DMS53 treated with DMSO at 0.1 percent for 48 hours (cell line): ENCODE results near the gene SLC31A1.
"Not testable (repeated sequence)": the region's sequence is repeated elsewhere in the genome, so short reads cannot be mapped to it uniquely, and the experiment has no call there.

Source experiments
- DNase-seq: peaks from one replicate; lab custom pipeline; 2025; ENCODE audit not compliant: unreplicated experiment; lab: John Stamatoyannopoulos, UW

SLC31A1 gene

GRCh38 chr9:113220467-113221002, 809 bp upstream of the SLC31A1 start:
- DNase-seq, result no peak

- DNase-seq, result no peak
These were observed 597 bp downstream of the SLC31A1 start for GRCh38 chr9:113221800-113222481.

GRCh38 chr9:113222482-113222841, 1.1 kb downstream of the SLC31A1 start:
- no peak for DNase-seq

DNA sequence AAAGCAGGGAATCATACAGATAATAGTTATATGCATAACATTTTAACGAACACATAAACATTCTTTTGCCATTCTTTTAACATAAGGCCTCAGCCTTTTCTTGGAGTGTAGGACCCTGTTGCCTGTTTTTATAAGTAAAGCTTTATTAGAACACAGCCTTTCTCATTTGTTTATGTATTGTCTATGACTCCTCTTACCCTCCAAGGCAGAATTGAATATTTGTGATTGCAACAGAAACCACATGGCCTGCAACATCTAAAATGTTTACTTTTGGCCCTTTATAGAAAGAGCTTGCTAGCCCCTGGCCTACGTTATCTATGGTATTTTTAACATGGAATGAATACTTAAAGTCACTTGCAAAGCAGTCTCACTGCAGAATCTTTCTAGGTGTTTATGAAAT, 2.6 kb downstream of the SLC31A1 start:
- DNase-seq, result no peak

DNA sequence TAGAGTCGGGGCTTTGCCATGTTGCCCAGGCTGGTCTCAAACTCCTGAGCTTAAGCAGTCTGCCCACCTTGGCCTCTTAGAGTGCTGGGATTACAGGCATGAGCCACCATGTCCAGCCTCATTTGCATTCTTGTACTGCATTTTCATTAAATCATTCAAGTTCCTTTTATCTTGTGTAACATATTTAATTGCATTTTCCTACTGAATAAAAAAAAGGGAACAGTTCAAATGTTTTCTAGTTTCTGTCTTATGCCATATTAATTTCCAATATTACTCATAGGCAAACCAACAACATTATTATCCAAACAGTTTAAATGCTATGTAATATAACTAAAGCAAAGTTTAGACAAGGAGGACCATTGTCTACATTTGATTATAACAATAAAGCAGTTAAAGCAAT, 6.1 kb downstream of the SLC31A1 start:
- no peak for DNase-seq

DNA sequence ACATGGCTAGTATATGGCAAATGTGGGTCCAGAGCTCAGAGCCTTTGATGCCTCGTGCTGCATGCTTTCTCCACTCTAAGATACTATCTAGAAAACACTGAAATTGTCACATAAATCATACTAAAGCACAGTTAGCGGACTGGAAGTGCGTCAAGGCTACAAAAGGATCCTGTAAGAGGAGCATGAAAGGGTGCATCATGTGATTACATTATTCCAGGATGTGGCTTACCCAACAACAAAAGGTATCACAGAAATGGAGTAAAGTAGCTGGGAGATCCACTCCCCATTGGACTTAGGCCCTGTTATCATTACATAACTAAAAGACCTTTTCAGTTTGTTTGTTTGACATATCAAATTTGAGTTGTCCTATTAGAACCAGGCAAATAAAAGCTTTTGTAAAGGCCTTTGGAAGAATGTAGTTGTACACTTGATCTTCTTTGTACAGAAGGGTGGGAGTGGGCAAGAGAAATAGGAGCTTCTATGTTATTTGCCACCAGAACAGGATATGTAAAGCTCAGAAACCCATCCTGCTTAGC, 6.9 kb downstream of the SLC31A1 start:
- DNase-seq, result no peak

DNA sequence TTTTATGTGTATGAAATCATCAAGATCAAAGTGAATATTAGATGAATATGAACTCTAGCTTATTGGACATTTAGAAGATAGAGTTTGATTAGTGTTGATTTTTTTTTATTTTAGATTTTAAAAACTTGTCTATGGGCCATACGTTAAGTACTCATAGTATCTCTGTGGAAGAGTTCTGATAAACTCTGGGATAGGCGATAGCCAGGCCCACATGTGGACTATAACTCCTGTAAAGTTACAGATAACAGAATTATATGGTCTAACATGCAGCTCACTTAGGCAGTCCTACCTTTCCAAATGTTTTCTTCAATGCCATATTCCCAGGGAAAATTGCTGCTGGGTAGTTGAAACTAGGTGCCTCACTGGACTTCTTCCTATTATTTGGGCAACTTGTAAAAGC, 10.4 kb downstream of the SLC31A1 start:
- no peak for DNase-seq

DNA sequence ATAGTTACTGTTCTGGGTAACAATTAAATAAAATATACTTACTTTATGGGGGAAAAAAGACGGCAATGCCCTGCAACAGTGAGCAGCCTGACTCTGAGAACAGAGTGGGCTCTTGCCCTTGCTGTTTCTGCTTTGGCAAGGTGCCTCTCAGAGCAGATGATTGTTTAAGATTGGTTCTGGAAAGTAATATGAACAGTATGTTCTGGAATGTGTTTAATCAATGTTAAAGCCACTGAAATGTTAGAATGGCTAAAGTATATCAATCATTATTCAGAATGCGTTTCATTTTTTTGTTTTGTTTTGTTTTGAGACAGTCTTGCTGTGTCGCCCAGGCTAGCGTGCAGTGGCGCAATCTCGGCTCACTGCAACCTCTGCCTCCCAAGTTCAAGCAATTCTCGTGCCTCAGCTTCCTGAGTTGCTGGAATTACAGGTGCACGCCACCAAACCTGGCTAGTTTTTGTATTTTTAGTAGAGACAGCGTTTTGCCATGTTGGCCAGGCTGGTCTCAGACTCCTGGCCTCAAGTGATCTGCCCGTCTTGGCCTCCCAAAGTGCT, 14.4 kb downstream of the SLC31A1 start:
- not testable (repeated sequence) for DNase-seq

- DNase-seq, result no peak
These were observed 15.7 kb downstream of the SLC31A1 start for GRCh38 chr9:113237026-113237425.

DNA sequence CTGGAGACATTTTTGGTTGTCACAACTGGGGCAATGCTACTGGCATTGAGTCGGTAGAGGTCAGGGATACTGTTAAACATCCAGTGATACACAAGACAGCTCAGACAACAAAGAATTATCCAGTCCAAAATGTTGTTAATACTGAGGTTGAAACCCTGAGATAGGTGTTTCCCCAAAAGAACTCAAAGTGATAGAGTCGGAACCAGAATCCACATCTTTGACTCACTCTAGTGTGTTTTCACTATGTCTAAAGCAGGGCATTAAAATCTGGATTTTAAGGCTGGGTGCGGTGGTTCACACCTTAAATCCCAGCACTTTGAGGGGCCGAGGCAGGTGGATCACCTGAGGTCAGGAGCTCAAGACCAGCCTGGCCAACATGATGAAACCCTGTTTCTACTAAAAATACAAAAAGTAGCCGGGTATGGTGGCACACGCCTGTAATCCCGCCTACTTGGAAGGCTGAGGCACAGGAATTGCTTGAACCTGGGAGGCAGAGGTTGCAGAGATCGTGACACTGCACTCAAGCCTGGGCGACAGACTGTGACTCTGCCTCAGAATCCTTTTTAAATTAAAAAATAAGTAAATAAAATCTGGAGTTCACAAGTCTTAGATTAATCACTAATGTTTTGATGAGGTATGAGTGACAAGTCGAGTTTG, 17.0 kb downstream of the SLC31A1 start:
- no peak for DNase-seq

DNA sequence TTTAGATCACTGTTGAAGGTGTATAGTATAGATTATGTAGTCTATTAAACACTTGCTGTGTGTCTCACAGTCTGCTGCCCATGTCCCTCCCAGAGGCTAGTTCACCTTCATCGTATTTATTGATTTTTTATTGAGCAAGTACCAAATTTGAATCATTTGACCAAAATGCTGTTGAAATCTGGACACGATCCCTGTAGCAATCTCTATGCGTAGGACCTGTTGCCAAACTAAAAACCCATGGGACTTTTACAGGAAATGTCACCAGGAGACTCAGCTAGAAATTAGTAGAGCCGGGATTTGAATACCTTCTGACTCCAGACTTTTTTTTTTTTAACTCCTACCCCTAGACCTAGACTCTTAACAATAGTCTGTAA, 17.5 kb downstream of the SLC31A1 start:
- DNase-seq, result no peak

- DNase-seq, result no peak
These were observed 19.8 kb downstream of the SLC31A1 start for GRCh38 chr9:113241161-113241560.

DNA sequence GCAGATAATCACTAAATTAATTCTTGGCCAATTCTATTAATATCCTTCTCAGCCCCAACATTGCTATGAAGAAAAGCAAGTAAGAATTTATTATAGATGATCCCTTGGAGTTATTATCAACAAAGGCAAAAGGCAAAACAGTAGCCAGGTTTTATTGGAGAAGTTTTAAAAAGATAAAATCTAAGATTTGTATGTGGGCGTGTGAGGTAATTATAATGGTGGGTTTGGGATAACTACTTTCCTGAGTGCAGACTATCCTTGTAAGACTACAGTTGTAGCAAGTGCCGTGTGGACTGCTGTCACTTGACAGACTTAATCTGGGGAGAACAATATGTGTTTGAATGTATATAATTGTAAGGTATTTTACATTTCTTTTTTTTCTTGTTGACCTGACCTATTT, 23.2 kb downstream of the SLC31A1 start:
- no peak for DNase-seq

GRCh38 chr9:113245894-113246293, 24.6 kb downstream of the SLC31A1 start:
- DNase-seq, result no peak

DNA sequence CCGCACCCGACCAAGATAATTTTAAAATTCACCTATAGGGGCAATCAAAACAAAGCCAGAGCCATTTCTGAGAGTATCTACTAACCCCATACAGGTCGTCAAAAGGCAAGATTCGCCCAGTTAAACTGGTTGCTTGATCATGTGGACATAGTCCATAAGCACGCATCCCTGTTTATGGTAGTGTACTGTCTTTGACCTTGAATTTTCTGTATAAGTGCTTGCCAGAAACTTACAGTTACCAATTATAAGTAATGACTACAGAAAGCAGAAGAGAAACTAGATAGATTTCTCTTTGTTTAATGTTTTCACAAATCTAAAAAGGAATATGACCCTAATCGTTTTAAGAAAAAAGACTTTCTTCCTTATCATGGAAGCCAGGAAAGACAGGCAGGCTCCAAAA, 25.6 kb downstream of the SLC31A1 start:
- DNase-seq, result no peak

DNA sequence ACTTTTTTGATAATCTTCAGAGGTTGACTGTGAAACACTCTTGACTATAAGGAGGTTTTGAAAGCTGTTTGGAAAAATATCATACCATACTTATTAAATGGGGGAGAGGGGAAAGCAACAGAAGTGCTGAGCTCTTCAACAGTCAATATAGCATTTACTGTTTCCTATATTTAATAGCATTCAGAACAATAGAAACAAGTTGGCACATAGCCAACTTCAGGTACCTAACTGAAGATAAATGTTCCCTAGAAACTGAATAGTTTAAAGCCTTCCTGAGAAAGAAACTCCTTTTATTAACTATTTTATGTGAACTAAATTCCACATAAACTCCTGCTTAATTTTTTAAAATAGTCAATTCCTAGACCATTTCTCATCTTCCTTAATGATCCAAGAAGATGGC, 26.3 kb downstream of the SLC31A1 start:
- no peak for DNase-seq

DNA sequence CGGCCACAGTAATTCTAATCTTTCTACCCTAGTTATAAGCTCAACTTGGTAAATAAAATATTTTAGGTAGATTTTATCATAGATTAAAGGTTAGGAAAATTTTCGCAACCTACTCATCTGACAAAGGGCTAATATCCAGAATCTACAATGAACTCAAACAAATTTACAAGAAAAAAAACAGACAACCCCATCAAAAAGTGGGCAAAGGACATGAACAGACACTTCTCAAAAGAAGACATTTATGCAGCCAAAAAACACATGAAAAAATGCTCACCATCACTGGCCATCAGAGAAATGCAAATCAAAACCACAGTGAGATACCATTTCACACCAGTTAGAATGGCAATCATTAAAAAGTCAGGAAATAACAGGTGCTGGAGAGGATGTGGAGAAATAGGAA, 28.3 kb downstream of the SLC31A1 start:
- DNase-seq, result not testable (repeated sequence)

- no peak for DNase-seq
These were observed 29.5 kb downstream of the SLC31A1 start for GRCh38 chr9:113250807-113251206.

- DNase-seq, result no peak
These were observed 33.6 kb downstream of the SLC31A1 start for GRCh38 chr9:113254991-113255390.

DNA sequence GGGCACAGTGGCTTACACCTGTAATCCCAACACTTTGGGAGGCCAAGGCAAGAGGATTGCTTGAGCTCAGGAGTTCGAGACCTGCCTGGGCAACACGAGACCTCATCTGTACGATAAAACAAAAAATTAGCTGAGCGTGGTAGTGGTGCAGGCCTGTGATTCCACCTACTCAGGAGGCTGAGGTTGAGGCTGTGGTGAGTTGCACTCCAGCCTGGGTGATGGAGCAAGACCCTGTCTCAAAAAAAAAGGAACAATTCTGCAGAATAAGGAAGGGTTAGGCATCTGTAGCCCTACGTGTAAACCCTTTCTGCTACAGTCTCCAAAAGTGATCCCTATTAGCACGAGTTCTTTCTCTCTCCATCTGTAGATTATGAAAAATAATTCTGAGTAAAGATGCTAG, 34.1 kb downstream of the SLC31A1 start:
- no peak for DNase-seq

GRCh38 chr9:113257863-113258262, 36.5 kb downstream of the SLC31A1 start:
- no peak for DNase-seq

DNA sequence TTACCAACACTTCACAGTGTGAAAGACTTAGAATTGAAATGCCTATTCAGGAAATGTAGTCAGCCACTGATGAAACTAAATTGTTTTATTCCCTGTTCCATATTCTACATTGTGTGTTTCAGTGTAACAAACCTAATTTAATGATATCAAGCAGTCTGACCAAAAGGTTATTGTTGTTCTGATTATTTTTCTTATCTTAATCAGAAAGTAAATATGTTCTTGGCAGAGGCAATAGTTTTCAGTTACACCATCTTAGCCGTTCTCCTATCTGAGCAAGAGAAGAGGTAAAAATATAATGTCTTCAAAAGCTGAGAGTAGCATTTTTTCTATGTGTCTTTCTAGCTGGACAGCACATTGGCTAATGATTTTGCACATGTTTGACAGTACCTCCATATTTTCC, 36.9 kb downstream of the SLC31A1 start:
- no peak for DNase-seq
